Measurements from ENCODE around the gene ANAPC10. TPM values are rescaled to one million over a fixed set of nuclear protein-coding genes. Genes with fewer than 3 reads are reported as not detected.

Gene ANAPC10
- total and polyA plus RNA-seq, 2 donors (not counting 3 experiments of a cell fraction or from before 2014, with no cell fraction given), result 15.7 to 24.0 TPM

DNA sequence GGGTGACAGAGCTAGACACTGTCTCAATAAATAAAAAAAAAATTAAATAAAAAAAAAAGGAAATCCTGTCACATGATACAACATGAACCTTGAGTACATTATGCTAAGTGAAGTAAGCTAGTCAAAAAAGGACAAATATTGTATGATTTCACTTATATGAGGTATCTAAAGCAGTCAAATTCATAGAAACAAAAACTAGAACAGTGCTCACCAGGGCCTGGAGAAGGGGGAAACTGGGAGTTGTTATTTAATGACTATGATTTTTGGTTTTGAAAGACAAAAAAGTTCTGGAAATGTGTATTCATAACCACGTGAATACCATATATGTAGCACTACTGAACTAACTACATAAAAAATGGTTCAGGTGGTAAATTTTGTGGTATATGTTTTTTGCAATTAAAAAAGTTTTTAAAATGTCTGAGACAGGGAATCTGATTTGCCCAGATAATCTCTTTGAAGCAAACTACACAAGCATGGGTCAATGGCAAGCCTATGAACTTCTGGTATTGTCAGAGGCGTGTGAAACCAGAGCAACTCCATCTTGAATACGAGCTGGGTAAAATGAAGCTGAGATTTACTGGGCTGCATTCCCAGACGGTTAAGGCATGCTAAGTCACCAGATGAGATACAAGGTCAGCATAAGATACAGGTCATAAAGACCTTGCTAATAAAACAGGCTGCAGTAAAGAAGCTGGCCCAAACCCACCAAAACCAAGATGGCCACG is 42.3 kb downstream of the ANAPC10 start:
- DNase-seq (ENCODE audit: low read depth, low spot score), result no peak
- no peaks in the 10 kb centered on the region for H3K4me1 ChIP-seq (ENCODE audit: control insufficient read depth, extremely low read depth, insufficient read depth, low read length)
- no peaks in the 10 kb centered on the region for H3K27me3 ChIP-seq (ENCODE audit: control insufficient read depth in 2 of 2, insufficient read depth in 2 of 2, low read length in 2 of 2)
- ChIA-PET CTCF (no interaction called here), POLR2A (no interaction called here)
- dilution Hi-C loops (cut with MboI; ENCODE audit: extremely low pct_ligation_motif_present, low sequenced_read_pairs) (no loop called here), intact Hi-C loops (cut with micrococcal nuclease) (no loop called here)
- no peak overlapping the region for H3K27ac ChIP-seq (ENCODE audit: insufficient read depth, low read depth, low read length)
- no peaks in the 10 kb centered on the region for H3K9me3 ChIP-seq (replicated peaks; ENCODE audit: control insufficient read depth, insufficient read depth, low read length)
- no peak overlapping the region for H3K4me2 ChIP-seq (ENCODE audit: insufficient read depth, low read length)
- no peak for FAIRE-seq
- H3K9ac ChIP-seq (replicated peaks; ENCODE audit: extremely low read depth, insufficient read depth, low read length), result no peak overlapping the region
- no peak overlapping the region for H3K4me3 ChIP-seq (replicated peaks in 1 of 3; ENCODE audit: insufficient read depth in 1 of 3, low read depth in 1 of 3, low read length in 3 of 3)
- no peaks in the 10 kb centered on the region for H3K9me1 ChIP-seq (replicated peaks; ENCODE audit: control insufficient read depth, extremely low read depth, insufficient read depth, low read length)
- no peaks in the 10 kb centered on the region for H3K36me3 ChIP-seq (ENCODE audit: control insufficient read depth in 2 of 2, extremely low read depth in 1 of 2, insufficient read depth in 2 of 2, low read length in 2 of 2)
- TF ChIP-seq GATA2 (IDR thresholded peaks at IDR 0.05; ENCODE audit: insufficient read depth, insufficient read length, low read depth, low read length) (no peak), FOS (IDR thresholded peaks at IDR 0.05; ENCODE audit: borderline replicate concordance, insufficient read depth, low read length) (no peak), POLR2A (IDR thresholded peaks at IDR 0.05; ENCODE audit: low read depth, low read length) (no peak), POLR2AphosphoS5 (IDR thresholded peaks at IDR 0.05; ENCODE audit: insufficient read depth, low read depth, low read length) (no peak), MYC (IDR thresholded peaks at IDR 0.05; ENCODE audit: low read depth, low read length) (no peak), EZH2 (IDR thresholded peaks at IDR 0.05; ENCODE audit: borderline replicate concordance, low read depth, low read length, severe bottlenecking) (no peak), JUN (IDR thresholded peaks at IDR 0.05; ENCODE audit: borderline replicate concordance, insufficient read depth, insufficient read length, low read depth) (no peak)
- TF ChIP-seq, protein P1, sequence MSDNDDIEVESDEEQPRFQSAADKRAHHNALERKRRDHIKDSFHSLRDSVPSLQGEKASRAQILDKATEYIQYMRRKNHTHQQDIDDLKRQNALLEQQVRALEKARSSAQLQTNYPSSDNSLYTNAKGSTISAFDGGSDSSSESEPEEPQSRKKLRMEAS (IDR thresholded peaks at IDR 0.05; ENCODE audit: insufficient read depth, insufficient read length), result no peak
- TF ChIP-seq, protein P2, sequence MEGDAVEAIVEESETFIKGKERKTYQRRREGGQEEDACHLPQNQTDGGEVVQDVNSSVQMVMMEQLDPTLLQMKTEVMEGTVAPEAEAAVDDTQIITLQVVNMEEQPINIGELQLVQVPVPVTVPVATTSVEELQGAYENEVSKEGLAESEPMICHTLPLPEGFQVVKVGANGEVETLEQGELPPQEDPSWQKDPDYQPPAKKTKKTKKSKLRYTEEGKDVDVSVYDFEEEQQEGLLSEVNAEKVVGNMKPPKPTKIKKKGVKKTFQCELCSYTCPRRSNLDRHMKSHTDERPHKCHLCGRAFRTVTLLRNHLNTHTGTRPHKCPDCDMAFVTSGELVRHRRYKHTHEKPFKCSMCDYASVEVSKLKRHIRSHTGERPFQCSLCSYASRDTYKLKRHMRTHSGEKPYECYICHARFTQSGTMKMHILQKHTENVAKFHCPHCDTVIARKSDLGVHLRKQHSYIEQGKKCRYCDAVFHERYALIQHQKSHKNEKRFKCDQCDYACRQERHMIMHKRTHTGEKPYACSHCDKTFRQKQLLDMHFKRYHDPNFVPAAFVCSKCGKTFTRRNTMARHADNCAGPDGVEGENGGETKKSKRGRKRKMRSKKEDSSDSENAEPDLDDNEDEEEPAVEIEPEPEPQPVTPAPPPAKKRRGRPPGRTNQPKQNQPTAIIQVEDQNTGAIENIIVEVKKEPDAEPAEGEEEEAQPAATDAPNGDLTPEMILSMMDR (IDR thresholded peaks at IDR 0.05; ENCODE audit: extremely low read depth in 1 of 2, insufficient read depth in 1 of 2, low read depth in 1 of 2, low read length in 2 of 2), result no peak
- H4K20me1 ChIP-seq (replicated peaks; ENCODE audit: control insufficient read depth, extremely low read depth, insufficient read depth, low read length), result no peaks in the 10 kb centered on the region
- no TSS peak for BruUV-seq (replicated peaks)
- peaks cover 3% of the 10 kb centered on the region for H3K79me2 ChIP-seq (ENCODE audit: control insufficient read depth, insufficient read depth, low read length)
- H2AFZ ChIP-seq (ENCODE audit: low read depth, low read length), result no peak overlapping the region

Data from endothelial cell of umbilical vein (primary cell).